ENCODE measurements around the gene DCDC2C.

The DCDC2C gene

DNA sequence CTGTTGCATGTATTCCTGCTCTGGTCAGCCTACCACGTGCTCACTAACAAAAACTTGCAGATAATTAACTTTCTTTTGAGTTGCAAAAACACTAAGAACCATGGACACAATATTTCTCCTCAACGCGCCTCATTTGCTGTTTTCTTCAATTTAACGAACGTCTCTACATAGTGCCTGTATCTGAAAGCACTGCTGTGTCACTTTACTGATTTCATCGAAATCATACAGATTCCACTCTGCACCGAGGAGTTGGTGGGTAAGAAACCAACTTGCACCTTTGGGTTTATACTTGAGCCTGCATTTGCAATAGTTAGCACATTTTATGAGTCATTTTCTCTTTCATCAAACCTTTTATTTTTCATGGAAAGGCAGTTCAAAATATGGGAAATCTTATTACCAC lies 145.8 kb downstream of the DCDC2C start:
- Histone ChIP-seq H3K9ac (ENCODE audit: low read depth, low read length, poor library complexity, severe bottlenecking) (no peak overlapping the region), H3K4me1 (ENCODE audit: insufficient read depth, low read length, poor library complexity, severe bottlenecking) (no peaks in the 10 kb centered on the region), H2AFZ (ENCODE audit: low read length) (no peak overlapping the region), H3K9me2 (replicated peaks; ENCODE audit: low read depth, low read length) (no peaks in the 10 kb centered on the region), H3K27me3 (ENCODE audit: insufficient read depth, low read length, poor library complexity, severe bottlenecking) (no peaks in the 10 kb centered on the region), H3K9me3 (ENCODE audit: insufficient read depth, low read depth, low read length) (peaks cover 7% of the 10 kb centered on the region; the same call in 1 of the 2 replicates), H3K4me2 (ENCODE audit: low read depth, low read length, poor library complexity, severe bottlenecking) (no peak overlapping the region), H4K20me1 (ENCODE audit: insufficient read depth, low read length, poor library complexity, severe bottlenecking) (no peaks in the 10 kb centered on the region), H3F3A (ENCODE audit: low read depth) (no peaks in the 10 kb centered on the region), H3K36me3 (ENCODE audit: insufficient read depth, low read length) (no peaks in the 10 kb centered on the region), H3K4me3 (ENCODE audit: low read length, poor library complexity, severe bottlenecking) (no peak overlapping the region), H3K79me2 (ENCODE audit: insufficient read depth, low read length) (no peaks in the 10 kb centered on the region)
- TF ChIP-seq, protein P1, sequence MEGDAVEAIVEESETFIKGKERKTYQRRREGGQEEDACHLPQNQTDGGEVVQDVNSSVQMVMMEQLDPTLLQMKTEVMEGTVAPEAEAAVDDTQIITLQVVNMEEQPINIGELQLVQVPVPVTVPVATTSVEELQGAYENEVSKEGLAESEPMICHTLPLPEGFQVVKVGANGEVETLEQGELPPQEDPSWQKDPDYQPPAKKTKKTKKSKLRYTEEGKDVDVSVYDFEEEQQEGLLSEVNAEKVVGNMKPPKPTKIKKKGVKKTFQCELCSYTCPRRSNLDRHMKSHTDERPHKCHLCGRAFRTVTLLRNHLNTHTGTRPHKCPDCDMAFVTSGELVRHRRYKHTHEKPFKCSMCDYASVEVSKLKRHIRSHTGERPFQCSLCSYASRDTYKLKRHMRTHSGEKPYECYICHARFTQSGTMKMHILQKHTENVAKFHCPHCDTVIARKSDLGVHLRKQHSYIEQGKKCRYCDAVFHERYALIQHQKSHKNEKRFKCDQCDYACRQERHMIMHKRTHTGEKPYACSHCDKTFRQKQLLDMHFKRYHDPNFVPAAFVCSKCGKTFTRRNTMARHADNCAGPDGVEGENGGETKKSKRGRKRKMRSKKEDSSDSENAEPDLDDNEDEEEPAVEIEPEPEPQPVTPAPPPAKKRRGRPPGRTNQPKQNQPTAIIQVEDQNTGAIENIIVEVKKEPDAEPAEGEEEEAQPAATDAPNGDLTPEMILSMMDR (conservative IDR thresholded peaks at IDR 0.05; ENCODE audit: low read length), result no peak
- TF ChIP-seq EZH2phosphoT487 (IDR thresholded peaks at IDR 0.05; ENCODE audit: borderline replicate concordance), result no peak

DNA sequence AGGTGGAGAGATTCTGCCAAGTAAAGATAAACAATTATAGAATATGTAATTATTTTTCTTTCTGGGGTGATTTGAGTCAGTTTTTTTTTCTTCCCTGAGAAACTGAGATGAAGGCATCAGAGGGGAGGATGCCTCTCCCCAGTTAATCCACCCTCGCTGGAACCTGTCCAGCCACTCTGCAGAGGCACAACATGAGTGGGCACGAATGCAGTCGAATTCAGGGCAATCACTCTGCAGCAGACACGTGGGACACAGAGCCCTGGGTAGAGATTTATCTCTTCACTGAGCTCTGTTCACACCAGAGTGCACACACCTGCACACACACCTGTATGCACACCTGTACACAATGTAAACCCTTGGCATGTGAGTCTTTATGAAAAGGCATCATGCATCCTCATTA lies 154.2 kb downstream of the DCDC2C start:
- Histone ChIP-seq H3K4me2 (ENCODE audit: low read depth, low read length, poor library complexity, severe bottlenecking) (no peak overlapping the region), H3K9me3 (ENCODE audit: insufficient read depth, low read depth, low read length) (peaks cover 7% of the 10 kb centered on the region; the same call in 1 of the 2 replicates), H3K4me3 (ENCODE audit: low read length, poor library complexity, severe bottlenecking) (no peak overlapping the region), H3F3A (ENCODE audit: low read depth) (no peaks in the 10 kb centered on the region), H3K9me2 (replicated peaks; ENCODE audit: low read depth, low read length) (no peaks in the 10 kb centered on the region), H3K9ac (ENCODE audit: low read depth, low read length, poor library complexity, severe bottlenecking) (no peak overlapping the region), H4K20me1 (ENCODE audit: insufficient read depth, low read length, poor library complexity, severe bottlenecking) (no peaks in the 10 kb centered on the region), H2AFZ (ENCODE audit: low read length) (no peak overlapping the region), H3K27me3 (ENCODE audit: insufficient read depth, low read length, poor library complexity, severe bottlenecking) (no peaks in the 10 kb centered on the region), H3K79me2 (ENCODE audit: insufficient read depth, low read length) (no peaks in the 10 kb centered on the region), H3K36me3 (ENCODE audit: insufficient read depth, low read length) (no peaks in the 10 kb centered on the region), H3K4me1 (ENCODE audit: insufficient read depth, low read length, poor library complexity, severe bottlenecking) (no peaks in the 10 kb centered on the region)
- no peak for TF ChIP-seq EZH2phosphoT487 (IDR thresholded peaks at IDR 0.05; ENCODE audit: borderline replicate concordance)
- TF ChIP-seq, protein P1 (conservative IDR thresholded peaks at IDR 0.05; ENCODE audit: low read length), result no peak

DNA sequence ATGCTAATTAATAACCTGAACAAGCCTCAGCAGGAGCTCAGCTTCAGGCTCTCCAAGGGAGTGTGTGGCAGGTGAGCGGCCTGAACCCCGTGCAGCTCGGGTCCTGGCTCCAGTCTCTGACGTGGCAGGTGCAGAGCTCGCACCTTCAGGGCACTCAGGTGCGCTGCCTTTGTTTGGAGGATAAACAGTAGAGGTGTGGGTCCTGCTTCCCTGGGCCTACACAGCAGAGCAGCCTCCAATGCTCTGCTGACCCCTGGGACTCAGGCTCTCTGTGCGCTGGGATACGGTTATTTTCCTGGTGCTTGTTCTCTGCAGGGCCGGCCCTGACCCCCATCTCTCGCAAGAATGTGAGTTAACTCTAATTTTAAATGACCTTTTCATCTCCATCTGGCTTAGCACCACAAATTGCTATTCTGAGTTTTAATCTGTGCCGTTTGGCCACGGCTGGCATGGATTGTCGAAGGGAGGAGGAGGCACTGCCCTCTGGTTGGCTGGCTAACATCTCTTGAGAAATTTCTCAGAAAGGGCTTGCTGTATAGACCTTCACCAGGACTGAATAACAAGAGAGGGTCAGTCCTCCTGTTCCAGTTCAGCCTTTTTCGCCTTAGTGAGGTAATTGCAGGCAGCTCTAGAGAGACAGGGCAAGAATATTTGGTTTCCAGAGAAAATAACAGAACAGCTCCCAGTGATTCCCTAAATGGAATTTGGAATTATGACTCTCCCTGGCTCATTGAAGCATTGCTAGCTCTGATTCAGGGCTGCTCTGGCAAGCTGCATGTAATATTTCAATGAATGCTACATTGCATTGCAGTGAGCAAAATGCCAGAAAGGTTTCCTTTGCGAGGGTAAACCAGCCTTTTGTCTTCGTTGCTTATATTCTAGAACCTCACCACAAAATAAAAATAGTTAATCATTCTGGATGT lies 161.8 kb downstream of the DCDC2C start:
- Histone ChIP-seq H3K9ac (ENCODE audit: low read depth, low read length, poor library complexity, severe bottlenecking) (no peak overlapping the region), H3K79me2 (ENCODE audit: insufficient read depth, low read length) (no peaks in the 10 kb centered on the region), H3K9me2 (replicated peaks; ENCODE audit: low read depth, low read length) (no peaks in the 10 kb centered on the region), H2AFZ (ENCODE audit: low read length) (no peak overlapping the region), H3K4me2 (ENCODE audit: low read depth, low read length, poor library complexity, severe bottlenecking) (no peak overlapping the region), H3K9me3 (ENCODE audit: insufficient read depth, low read depth, low read length) (no peaks in the 10 kb centered on the region), H4K20me1 (ENCODE audit: insufficient read depth, low read length, poor library complexity, severe bottlenecking) (no peaks in the 10 kb centered on the region), H3F3A (ENCODE audit: low read depth) (no peaks in the 10 kb centered on the region), H3K4me1 (ENCODE audit: insufficient read depth, low read length, poor library complexity, severe bottlenecking) (no peaks in the 10 kb centered on the region), H3K27me3 (ENCODE audit: insufficient read depth, low read length, poor library complexity, severe bottlenecking) (no peaks in the 10 kb centered on the region), H3K4me3 (ENCODE audit: low read length, poor library complexity, severe bottlenecking) (no peak overlapping the region), H3K36me3 (ENCODE audit: insufficient read depth, low read length) (no peaks in the 10 kb centered on the region)
- TF ChIP-seq, protein P1 (conservative IDR thresholded peaks at IDR 0.05; ENCODE audit: low read length), result no peak
- no peak for TF ChIP-seq EZH2phosphoT487 (IDR thresholded peaks at IDR 0.05; ENCODE audit: borderline replicate concordance)
